OCI-LY7 (cell line): ENCODE results near the gene MKNK2. TPM values are rescaled to one million over a fixed set of nuclear protein-coding genes. Genes with fewer than 3 reads are reported as not detected.

ENCODE experiments used
- BruUV-seq: library from RNA; stranded (reverse); fragments of 400-500 nt; replicated peaks from 2 replicates; lab custom pipeline; 2021; lab: Mats Ljungman, UMichigan
- CTCF ChIA-PET: fragments of 300-600 bp; sonication (Branson Sonifier 250); formaldehyde crosslinking; loops from one replicate; lab custom pipeline; 2022; ENCODE audit warnings: antibody characterized with exemption; ENCODE audit not compliant: unreplicated experiment; lab: Charles Lee
- POLR2A ChIA-PET: fragments of 300-600 bp; sonication (Branson Sonifier 250); formaldehyde crosslinking; loops from one replicate; lab custom pipeline; 2022; ENCODE audit warnings: antibody characterized with exemption; lab: Charles Lee
- DNase-seq: peaks from one replicate; pipeline ENCODE4 v3.0.0-alpha.2; 2015; ENCODE audit warnings: low spot score
- H2AFZ ChIP-seq: fragments of 200-600 bp; sonication (generic), shearing (Covaris generic); 2 replicates; pipeline ENCODE4 v1.6.1; 2014; ENCODE audit warnings: mild to moderate bottlenecking, antibody characterized with exemption, low read length, moderate library complexity
- H3K27ac ChIP-seq: fragments of 200-600 bp; sonication (generic); 2 replicates; pipeline ENCODE4 v1.5.1; 2014; ENCODE audit warnings: mixed run types, low read depth, mild to moderate bottlenecking, moderate library complexity, low read length, inconsistent platforms; ENCODE audit not compliant: poor library complexity, severe bottlenecking
- H3K36me3 ChIP-seq: fragments of 200-600 bp; sonication (generic); 2 replicates; pipeline ENCODE4 v1.6.1; 2014; ENCODE audit warnings: mild to moderate bottlenecking, antibody characterized with exemption, low read length, moderate library complexity, mixed read lengths; ENCODE audit not compliant: insufficient read depth
- H3K4me1 ChIP-seq: fragments of 200-600 bp; sonication (generic); 2 replicates; pipeline ENCODE4 v1.5.1; 2014; ENCODE audit warnings: mild to moderate bottlenecking, low read length; ENCODE audit not compliant: insufficient read depth, poor library complexity, severe bottlenecking
- H3K4me2 ChIP-seq: fragments of 200-600 bp; sonication (generic); 2 replicates; pipeline ENCODE4 v1.6.1; 2014; ENCODE audit warnings: mild to moderate bottlenecking, low read length
- H3K4me3 ChIP-seq: fragments of 200-600 bp; sonication (generic); 2 replicates; pipeline ENCODE4 v1.5.1; 2014; ENCODE audit warnings: mild to moderate bottlenecking, low read depth, low read length; ENCODE audit not compliant: poor library complexity, severe bottlenecking
- H3K79me2 ChIP-seq: fragments of 200-600 bp; sonication (generic); 2 replicates; pipeline ENCODE4 v1.6.1; 2016; ENCODE audit warnings: low read depth, mild to moderate bottlenecking, low read length, moderate library complexity, mixed read lengths; ENCODE audit not compliant: insufficient read depth
- H3K9me2 ChIP-seq: fragments of 200-600 bp; sonication (generic); 2 replicates; pipeline ENCODE4 v1.6.1; 2016; ENCODE audit warnings: mild to moderate bottlenecking, low read length, mixed read lengths; ENCODE audit not compliant: insufficient read depth
- H3K9me3 ChIP-seq: fragments of 200-600 bp; sonication (generic); 2 replicates; pipeline ENCODE4 v1.6.1; 2014; ENCODE audit warnings: mild to moderate bottlenecking, mixed run types, low read length, mixed read lengths
- H4K20me1 ChIP-seq: fragments of 200-600 bp; sonication (generic); 2 replicates; pipeline ENCODE4 v1.6.1; 2014; ENCODE audit warnings: mild to moderate bottlenecking, antibody characterized with exemption, low read length, moderate library complexity, mixed read lengths; ENCODE audit not compliant: insufficient read depth
- CTCF ChIP-seq: fragments of 200-600 bp; sonication (generic); conservative IDR thresholded peaks from 2 replicates; pipeline ENCODE4 v1.5.1; 2014; ENCODE audit warnings: mild to moderate bottlenecking, antibody characterized with exemption, low read length, moderate library complexity, mixed read lengths
- EZH2phosphoT487 ChIP-seq: fragments of 200-600 bp; sonication (generic); IDR thresholded peaks from 2 replicates; pipeline ENCODE4 v1.6.1; 2018; ENCODE audit warnings: low read depth, borderline replicate concordance, mild to moderate bottlenecking, mixed run types, antibody characterized with exemption, low read length, moderate library complexity, mixed read lengths
- intact Hi-C: fragments of 100-400 bp; cut with micrococcal nuclease; formaldehyde crosslinking; loops from one replicate; pipeline ENCODE4 v1.10.0; 2022; ENCODE audit not compliant: unreplicated experiment
- total RNA-seq, 2 experiments: library from RNA; depleted of rRNA in 1 of 2; stranded (reverse); fragments of >200 nt in 1 of 2; shearing (Covaris generic) in 1 of 2; gene quantifications; 2 replicates each; pipeline ENCODE4 v1.2.3, GENCODE V29; 2014 to 2022

The MKNK2 gene
- total RNA-seq, 2 experiments from 2014 or later: 115 to 225 TPM

- CTCF ChIA-PET: no interaction called here
- H3K4me3 ChIP-seq: peak overlapping the region; percentile 63
Measured at GRCh38 chr19:2041683-2042484, 9.2 kb downstream of the MKNK2 start.

DNA sequence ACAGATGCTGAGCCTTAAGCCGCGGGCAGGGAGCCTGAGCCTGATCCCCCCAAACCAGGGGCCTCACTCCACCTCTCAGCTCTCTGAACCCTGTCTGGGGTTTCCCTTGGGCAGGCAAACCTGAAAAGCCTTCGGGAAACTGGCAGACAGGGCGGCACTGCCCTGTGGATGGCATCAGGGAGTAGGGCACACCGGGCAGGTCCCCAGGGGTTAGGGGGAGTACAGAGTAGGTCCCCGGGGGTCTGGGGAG is 9.7 kb downstream of the MKNK2 start:
- no TSS peak for BruUV-seq
- H3K4me1 ChIP-seq: peaks cover 37% of the 10 kb centered on the region
- 0 out of 2 replicates have a peak, but pooled peaks cover 4% of the 10 kb centered on the region for H3K79me2 ChIP-seq

More at GRCh38 chr19:2041683-2042484, 9.2 kb downstream of the MKNK2 start:
- H3K79me2 ChIP-seq: 0 out of 2 replicates have a peak, but pooled peaks cover 4% of the 10 kb centered on the region
- no peak overlapping the region for H2AFZ ChIP-seq
- H3K4me2 ChIP-seq: peak overlapping the region; percentile 84
- H3K9me2 ChIP-seq: no peaks in the 10 kb centered on the region
- intact Hi-C loops: no loop called here
- peak overlapping the region; percentile 68 for H3K27ac ChIP-seq
- POLR2A ChIA-PET: interaction anchor here (0.6 to 1.7 kb wide), 3 partner anchors 10 to 581 kb away, joined by 3 to 7 read pairs (median 4); no protein-coding TSS in a partner anchor
- peaks cover 37% of the 10 kb centered on the region for H3K4me1 ChIP-seq
- DNase-seq: peak; percentile 97
- TF ChIP-seq CTCF: no peak
- no peak for TF ChIP-seq EZH2phosphoT487
- peaks cover 81% of the 10 kb centered on the region for H3K36me3 ChIP-seq
- no TSS peak for BruUV-seq
- H4K20me1 ChIP-seq: no peaks in the 10 kb centered on the region
- H3K9me3 ChIP-seq: no peaks in the 10 kb centered on the region

More for the DNA sequence above, 9.7 kb downstream of the MKNK2 start:
- ChIA-PET POLR2A (interaction anchor here (1.7 kb wide), 1 partner anchor 11 kb away, joined by 7 read pairs; no protein-coding TSS in a partner anchor), CTCF (no interaction called here)
- Histone ChIP-seq H3K4me2 (peak overlapping the region; percentile 74), H3K4me3 (peak overlapping the region; percentile 61), H3K9me2 (no peaks in the 10 kb centered on the region), H3K27ac (peak overlapping the region; percentile 57), H4K20me1 (no peaks in the 10 kb centered on the region), H2AFZ (no peak overlapping the region), H3K36me3 (peaks cover 76% of the 10 kb centered on the region), H3K9me3 (no peaks in the 10 kb centered on the region)
- intact Hi-C loops: no loop called here
- no peak for TF ChIP-seq EZH2phosphoT487
- TF ChIP-seq CTCF: no peak
- no peak for DNase-seq
